Fibroblast of pulmonary artery (primary cell): ENCODE measurements around the gene SUN5.
"Not testable (repeated sequence)": the region's sequence is repeated elsewhere in the genome, so short reads cannot be mapped to it uniquely, and the experiment has no call there.

Experiments used
- DNase-seq: peaks from one replicate; pipeline ENCODE4 v3.0.0-alpha.2; 2010; ENCODE audit warnings: low read depth
- H3K4me3 ChIP-seq: replicated peaks from 2 replicates; pipeline ENCODE4 v1.5.1; 2011; ENCODE audit warnings: low read depth, mild to moderate bottlenecking, control low read depth, low read length, moderate library complexity
- TF ChIP-seq, protein P1 (sequence below): IDR thresholded peaks from 2 replicates; pipeline ENCODE4 v1.5.1; 2011; ENCODE audit warnings: mild to moderate bottlenecking, control low read depth, low read length, inconsistent platforms; ENCODE audit errors: missing control alignments

Gene SUN5

DNA sequence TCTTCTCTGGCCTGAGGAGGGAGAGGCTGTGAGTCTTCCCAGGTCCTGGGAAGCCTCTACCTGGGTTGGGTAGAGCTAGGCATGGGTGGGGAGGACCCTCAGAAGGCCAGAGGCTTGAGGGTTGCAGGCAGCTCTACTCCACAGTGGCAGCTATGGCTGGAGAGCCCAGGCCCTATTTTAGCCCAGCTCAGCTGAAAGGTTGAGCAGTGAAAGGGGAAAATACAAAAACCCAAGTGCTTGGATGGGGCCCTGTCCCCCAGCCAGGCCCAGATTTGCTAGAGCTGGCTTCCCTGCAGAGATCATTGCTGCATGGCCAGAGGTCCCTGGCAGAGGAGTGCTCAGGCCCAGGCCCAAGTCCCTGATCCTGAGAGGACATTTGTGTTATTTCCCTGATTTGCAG is 45.7 kb downstream of the SUN5 start:
- H3K4me3 ChIP-seq: no peak overlapping the region
- TF ChIP-seq, protein P1, sequence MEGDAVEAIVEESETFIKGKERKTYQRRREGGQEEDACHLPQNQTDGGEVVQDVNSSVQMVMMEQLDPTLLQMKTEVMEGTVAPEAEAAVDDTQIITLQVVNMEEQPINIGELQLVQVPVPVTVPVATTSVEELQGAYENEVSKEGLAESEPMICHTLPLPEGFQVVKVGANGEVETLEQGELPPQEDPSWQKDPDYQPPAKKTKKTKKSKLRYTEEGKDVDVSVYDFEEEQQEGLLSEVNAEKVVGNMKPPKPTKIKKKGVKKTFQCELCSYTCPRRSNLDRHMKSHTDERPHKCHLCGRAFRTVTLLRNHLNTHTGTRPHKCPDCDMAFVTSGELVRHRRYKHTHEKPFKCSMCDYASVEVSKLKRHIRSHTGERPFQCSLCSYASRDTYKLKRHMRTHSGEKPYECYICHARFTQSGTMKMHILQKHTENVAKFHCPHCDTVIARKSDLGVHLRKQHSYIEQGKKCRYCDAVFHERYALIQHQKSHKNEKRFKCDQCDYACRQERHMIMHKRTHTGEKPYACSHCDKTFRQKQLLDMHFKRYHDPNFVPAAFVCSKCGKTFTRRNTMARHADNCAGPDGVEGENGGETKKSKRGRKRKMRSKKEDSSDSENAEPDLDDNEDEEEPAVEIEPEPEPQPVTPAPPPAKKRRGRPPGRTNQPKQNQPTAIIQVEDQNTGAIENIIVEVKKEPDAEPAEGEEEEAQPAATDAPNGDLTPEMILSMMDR: no peak
- DNase-seq: no peak

DNA sequence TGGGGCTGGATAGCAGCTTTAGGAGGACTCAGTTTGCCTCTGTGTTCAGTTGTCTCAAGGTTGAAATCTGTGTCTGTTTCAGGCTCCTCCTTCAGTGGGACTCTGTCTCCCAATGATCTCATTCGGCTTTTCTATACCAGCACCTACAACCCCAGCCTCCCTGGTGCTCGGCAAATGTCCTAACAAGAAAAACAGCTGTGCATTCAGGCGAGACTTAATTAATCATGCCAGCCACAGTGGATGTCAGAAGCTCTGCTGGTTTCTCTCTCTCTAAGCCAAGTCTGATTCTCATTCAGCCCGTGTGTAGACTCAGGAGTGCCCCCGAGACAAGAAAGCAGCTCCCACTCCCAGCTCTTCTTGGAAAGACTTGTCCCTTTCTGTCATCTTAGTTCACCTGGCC is 46.8 kb downstream of the SUN5 start:
- DNase-seq: no peak
- H3K4me3 ChIP-seq: no peak overlapping the region
- TF ChIP-seq, protein P1: no peak

DNA sequence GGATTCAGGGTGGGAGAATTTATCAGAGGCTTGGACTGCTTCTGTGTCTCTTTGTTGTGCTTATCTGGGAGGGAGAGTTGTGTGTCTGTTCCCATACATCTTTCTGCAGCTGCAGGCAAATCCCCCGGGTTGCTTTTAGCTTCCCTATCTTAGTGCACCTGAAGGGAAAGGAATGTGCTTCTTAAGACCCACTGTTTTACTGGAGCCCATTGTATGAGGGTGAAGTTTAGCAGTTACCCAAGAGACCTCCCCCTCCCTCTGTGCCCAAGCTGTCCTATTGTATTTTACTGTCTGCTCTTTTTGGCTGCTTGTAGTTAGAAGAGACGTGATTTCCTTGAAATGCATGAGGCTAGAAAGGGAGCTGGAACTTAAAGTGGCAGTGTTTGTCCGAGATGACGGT is 53.7 kb downstream of the SUN5 start:
- H3K4me3 ChIP-seq, DNase-seq: not testable (repeated sequence)

DNA sequence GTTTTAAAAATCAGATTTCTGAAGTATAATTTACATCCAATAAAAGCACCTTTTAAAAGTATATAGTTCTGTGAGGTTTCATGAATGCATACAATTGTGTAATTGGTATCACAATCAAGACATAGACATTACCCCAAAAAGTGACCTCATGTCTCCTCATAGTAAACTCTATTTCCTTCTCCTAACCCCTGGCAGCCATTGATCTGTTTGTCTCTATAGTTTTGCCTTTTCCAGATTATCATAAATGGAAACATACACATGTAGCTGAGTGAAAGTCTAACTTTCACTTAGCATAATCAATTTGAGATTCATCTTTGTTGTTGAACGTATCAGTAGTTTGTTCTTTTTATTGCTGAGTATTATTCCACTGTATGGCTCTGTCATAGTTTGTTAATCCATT is 57.6 kb downstream of the SUN5 start:
- TF ChIP-seq, protein P1: no peak
- no peak for DNase-seq
- H3K4me3 ChIP-seq: no peak overlapping the region

DNA sequence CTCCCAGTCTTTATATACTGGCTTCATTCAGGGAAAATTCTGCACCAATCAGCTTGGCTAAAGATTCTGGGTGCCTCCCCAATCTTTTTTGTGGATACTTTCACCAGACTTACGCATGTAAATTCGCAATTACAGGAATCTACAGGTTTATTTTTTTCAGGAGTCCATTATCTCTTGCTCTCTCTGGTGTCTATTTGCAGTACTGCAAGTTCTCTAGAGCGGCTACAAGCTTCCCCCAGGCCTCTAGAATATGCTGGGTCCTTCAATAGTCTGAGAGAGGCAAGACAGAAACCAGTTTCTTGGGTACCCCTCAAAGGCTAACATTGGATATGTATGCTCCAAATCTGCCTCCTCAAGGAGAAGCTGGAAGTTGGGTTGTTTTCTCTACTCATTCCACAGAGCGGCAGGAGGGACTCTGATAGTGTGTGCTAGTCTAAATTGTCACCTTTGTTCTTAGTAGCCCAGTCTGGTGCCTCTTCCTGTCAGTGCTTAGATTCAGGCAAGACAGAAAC is 58.5 kb downstream of the SUN5 start:
- peak; percentile 47 for DNase-seq
- TF ChIP-seq, protein P1: peak; percentile 65
- no peak overlapping the region for H3K4me3 ChIP-seq

DNA sequence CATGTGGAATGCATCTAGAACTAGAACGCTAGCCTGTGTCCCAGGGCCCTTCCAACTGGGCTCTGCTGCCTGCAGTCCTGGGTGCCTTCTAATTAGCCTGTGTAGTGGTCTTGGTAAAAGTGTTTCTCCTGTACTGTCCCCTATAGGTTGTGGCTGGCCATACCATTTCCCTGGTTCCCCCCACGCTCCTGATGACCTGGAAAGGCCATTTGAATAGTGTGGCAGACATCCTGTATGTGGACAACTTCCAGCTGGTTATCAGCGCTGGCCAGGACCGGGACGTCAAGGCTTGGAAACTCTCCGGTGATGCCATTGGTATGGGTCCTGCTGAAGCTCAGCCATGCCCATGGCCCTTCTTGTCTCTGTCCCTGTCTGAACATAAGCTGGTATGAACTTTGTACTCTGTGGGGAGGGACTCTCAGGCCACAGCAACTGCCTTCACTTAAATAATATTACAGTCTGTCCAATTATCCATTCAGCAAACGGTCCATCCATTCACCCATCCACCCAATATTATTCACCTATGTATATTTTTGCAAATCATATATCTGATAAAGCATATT is 60.7 kb downstream of the SUN5 start:
- TF ChIP-seq, protein P1: no peak
- H3K4me3 ChIP-seq: no peak overlapping the region
- no peak for DNase-seq

DNA sequence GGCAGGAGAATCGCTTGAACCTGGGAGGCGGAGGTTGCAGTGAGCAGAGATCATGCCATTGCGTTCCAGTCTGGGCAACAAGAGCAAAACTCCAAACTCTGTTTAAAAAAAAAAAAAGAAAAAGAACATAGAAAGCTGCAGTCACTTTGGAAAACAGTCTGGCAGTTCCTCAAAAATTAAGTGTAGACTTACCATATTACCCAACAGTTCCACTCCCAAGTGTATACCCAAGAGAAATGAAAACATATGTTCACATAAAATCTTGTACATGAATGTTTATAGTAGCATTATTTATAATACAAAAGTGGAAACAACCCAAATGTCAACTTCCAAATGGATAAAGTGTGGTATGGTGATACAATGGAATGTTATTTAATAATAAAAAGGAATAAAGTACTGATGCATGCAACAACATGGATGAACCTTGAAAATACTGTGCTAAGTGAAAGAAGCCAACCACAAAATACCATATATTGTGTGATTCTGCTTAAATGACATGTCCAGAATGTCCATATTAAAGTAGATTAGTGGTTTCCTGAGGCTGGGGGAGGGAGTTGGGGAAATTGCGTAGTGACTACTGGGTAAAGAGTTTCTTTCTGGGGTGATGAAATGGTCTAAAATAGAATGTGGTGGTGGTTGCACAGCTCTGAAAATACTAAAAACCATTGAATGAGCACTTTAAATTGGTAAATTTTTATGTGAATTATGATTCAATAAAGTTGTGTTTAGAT is 62.9 kb downstream of the SUN5 start:
- TF ChIP-seq, protein P1: no peak
- no peak overlapping the region for H3K4me3 ChIP-seq
- no peak for DNase-seq
